IPS-NIHi7 (cell line): Measurements from ENCODE around the gene ACOT13.
"Not testable (repeated sequence)": the region's sequence is repeated elsewhere in the genome, so short reads cannot be mapped to it uniquely, and the experiment has no call there.

Experiments used
- DNase-seq: peaks from one replicate; pipeline ENCODE4 v3.0.0; 2012; ENCODE audit warnings: mixed read lengths; ENCODE audit errors: extremely low spot score

ACOT13 gene

DNA sequence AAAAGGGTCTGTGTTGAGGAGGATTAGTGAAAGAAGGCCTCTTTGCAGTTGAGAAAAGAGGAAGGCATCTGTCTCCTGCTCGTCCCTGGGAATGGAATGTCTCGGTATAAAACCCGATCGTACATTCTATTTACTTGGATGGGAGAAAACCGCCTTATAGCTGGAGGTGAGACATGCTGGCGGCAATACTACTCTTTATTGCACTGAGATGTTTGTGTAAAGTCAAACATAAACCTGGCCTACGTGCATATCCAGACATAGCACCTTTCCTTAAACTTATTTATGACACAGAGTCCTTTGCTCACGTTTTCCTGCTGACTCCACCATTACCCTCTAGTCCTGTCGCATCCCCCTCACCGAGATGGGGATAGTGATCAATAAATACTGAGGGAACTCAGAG is 4.6 kb upstream of the ACOT13 start:
- no peak for DNase-seq

GRCh38 chr6:24663189-24663588 is 3.7 kb upstream of the ACOT13 start:
- DNase-seq = no peak

DNA sequence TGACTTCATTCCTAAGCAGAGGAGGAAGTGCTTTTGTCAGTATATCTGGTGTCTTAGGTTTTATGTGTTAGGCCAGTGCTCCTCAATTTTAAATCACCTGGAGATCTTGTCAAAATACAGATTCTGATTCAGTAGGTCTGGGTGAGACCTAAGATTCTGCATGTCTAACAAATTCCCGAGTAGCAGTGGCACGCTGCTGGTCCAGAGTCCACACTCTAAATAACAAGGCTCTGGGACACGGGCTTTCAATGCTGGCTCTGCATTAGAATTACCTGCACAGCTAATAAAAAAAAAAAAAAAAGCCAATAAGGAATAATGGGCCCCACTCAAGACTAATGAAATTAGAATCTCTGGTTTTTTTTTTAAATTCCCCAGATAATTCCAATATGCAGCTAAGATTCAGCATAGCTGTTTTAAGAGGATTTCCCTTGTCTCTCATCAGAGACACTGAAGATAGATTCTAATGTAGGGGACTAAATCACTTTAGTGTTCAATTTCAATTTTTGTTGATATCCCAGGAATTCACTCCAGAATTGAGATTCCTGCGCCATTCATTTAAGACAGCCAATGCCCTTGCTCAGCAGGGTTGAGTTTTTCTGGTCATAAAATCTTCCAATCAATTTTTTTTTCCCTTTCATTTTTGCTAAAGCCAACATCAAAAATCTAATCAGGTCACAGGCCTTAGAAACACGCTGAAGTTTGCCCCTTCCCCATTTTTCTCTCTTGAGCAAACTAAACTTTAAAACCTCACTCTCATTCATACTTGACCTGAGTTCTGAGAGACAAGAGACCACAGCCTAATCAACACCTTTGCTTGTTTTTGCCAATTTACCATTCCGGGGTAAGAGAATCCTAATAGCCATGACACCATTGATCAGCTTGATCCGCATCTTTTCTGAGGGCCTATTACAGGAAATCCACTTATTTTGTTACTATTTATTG is 2.6 kb upstream of the ACOT13 start:
- no peak for DNase-seq

GRCh38 chr6:24666097-24666640 is 708 bp upstream of the ACOT13 start:
- peak; percentile 39 for DNase-seq

- DNase-seq = no peak
Observed at GRCh38 chr6:24667378-24667803, 514 bp downstream of the ACOT13 start.

GRCh38 chr6:24668066-24668996 is 1.5 kb downstream of the ACOT13 start:
- DNase-seq = not testable (repeated sequence)

- DNase-seq = no peak
Observed at GRCh38 chr6:24668997-24669361, 2.1 kb downstream of the ACOT13 start.

DNA sequence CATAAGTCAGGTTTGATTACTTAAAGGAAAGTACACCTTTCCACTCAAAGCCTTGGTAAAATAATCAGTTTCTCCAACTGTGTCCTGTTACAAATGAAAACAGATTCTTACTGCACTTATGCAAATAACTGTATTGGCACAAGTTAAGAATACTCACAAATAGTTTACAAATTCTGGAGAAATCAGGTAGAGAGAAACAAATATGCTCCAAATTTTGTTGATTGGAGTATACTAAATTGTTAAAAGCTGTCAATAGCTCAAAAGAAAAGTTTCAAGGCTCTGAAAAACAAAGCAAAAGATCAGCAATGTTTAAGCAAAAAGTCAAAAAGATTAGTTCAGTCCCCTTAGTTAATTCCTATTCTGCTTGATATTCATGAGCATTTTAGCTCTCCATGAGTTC is 3.6 kb downstream of the ACOT13 start:
- not testable (repeated sequence) for DNase-seq

- DNase-seq = not testable (repeated sequence)
Observed at GRCh38 chr6:24671077-24671476, 4.2 kb downstream of the ACOT13 start.

- no peak for DNase-seq
Observed at GRCh38 chr6:24672620-24673182, 5.8 kb downstream of the ACOT13 start.

DNA sequence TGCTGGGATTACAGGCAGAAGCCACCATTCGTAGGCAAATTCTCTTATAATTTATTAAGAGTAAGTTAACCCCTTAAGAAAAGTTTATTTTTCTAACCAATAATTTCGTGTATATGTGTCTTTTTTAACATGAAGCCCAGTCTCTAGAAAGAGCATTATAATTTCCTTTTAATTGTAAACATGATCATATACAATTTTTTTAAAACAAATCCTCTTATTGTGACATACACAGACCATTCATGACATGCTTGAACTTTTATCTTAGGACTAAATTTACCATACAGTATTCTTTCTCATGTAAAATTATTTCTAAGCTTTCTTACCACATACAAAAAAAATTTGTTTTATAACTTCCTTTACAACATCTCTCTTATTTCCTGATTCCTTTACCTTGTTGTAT is 6.7 kb downstream of the ACOT13 start:
- no peak for DNase-seq

DNA sequence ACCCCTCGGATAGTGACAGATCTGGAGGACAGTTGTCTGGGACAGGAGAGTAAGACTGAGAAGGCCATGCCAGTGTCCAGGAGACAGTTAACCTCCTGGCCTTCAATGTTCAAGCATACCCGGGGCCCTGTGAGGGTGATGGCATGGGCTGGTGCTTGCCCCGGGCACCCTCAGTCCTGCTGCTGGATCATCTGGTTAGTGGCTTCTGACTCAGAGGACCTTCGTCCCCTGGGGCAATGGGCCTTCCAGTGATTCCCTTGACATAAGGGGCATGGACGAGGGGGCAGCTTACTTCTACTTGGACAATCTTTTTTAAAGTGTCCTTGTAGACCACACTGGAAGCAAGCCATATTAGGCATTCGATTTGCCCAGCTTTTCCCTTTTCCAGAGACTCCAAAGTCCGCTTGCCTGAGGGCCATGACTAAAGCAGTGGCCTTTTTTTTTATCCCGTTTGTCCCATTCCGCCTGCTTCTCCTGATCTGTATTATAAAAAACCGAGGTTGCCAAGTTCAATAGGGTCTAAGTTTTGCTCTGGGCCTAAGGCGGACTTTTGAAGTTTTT is 12.0 kb downstream of the ACOT13 start:
- DNase-seq = not testable (repeated sequence)

GRCh38 chr6:24680582-24680981 is 13.7 kb downstream of the ACOT13 start:
- no peak for DNase-seq

GRCh38 chr6:24683297-24684296 is 16.7 kb downstream of the ACOT13 start:
- DNase-seq = no peak

- DNase-seq = no peak
Observed at GRCh38 chr6:24686408-24686807, 19.5 kb downstream of the ACOT13 start.

DNA sequence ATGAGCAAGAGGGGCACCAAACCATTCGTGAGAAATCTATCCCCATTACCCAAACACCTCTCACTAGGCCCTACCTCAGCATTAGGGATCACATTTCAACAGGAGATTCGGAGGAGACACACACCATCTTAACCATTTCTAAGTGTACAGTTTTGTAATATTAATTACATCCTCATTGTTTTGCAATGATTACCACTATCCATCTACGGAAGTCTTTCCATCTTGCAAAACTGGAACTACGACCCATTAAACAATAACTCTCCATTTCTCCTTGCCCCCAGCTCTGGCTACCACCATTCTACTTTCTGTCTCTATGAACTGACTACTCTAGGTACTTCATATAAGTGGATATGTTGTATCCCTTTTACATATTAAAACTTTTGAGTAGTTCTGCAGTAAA is 20.1 kb downstream of the ACOT13 start:
- no peak for DNase-seq

- DNase-seq = no peak
Observed at GRCh38 chr6:24689964-24690363, 23.1 kb downstream of the ACOT13 start.

GRCh38 chr6:24690593-24690992 is 23.7 kb downstream of the ACOT13 start:
- DNase-seq = no peak

DNA sequence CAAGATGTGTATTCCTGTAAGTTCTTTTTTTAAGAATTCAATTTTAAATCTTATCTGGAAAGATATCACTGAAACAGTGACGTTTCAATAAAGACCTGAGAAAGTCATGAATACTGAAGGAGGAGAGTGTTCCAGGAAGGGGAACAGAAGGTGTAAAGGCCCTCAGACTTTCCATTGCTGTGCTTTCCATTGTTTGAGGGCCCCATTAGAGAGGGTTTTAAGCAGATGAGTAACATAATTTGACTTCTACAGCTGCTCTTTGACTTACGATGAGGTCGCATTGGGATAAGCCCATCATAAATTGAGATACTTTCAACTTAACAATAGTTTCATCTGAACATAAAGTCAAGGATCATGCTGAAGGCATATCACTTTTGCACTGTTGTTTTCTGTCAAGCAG is 24.7 kb downstream of the ACOT13 start:
- no peak for DNase-seq

- DNase-seq = no peak
Observed at GRCh38 chr6:24692003-24692402, 25.1 kb downstream of the ACOT13 start.
